ENCODE results near the gene COX8A.
"Not testable (repeated sequence)": the region's sequence is repeated elsewhere in the genome, so short reads cannot be mapped to it uniquely, and the experiment has no call there.

Gene COX8A

GRCh38 chr11:63974259-63975143 is at the start of gene COX8A:
COX8A (plus strand) TSS chr11:63974620; CDS start chr11:63974681, 61 bp downstream.
- DNase-seq (ENCODE audit: low spot score): peak; percentile 99

GRCh38 chr11:63929616-63930015 is 44.8 kb upstream of the COX8A start:
- DNase-seq (ENCODE audit: low spot score): no peak

- DNase-seq (ENCODE audit: low spot score): no peak
Observed at GRCh38 chr11:63931045-63931444, 43.4 kb upstream of the COX8A start.

- DNase-seq (ENCODE audit: low spot score): no peak
Observed at GRCh38 chr11:63931876-63932275, 42.5 kb upstream of the COX8A start.

- DNase-seq (ENCODE audit: low spot score): no peak
Observed at GRCh38 chr11:63933459-63933858, 41.0 kb upstream of the COX8A start.

- no peak for DNase-seq (ENCODE audit: low spot score)
Observed at GRCh38 chr11:63937713-63938478, 36.5 kb upstream of the COX8A start.

GRCh38 chr11:63938479-63939396 is 35.7 kb upstream of the COX8A start, which contains the start of gene NAA40:
NAA40 (plus strand) TSS chr11:63939002; CDS start chr11:63939097, 95 bp downstream.
- DNase-seq (ENCODE audit: low spot score): peak; percentile 97

GRCh38 chr11:63939397-63939891 is 35.0 kb upstream of the COX8A start:
- DNase-seq (ENCODE audit: low spot score): peak; percentile 43

- no peak for DNase-seq (ENCODE audit: low spot score)
Observed at GRCh38 chr11:63940786-63941185, 33.6 kb upstream of the COX8A start.

GRCh38 chr11:63941901-63942300 is 32.5 kb upstream of the COX8A start:
- DNase-seq (ENCODE audit: low spot score): no peak

GRCh38 chr11:63942803-63943202 is 31.6 kb upstream of the COX8A start:
- DNase-seq (ENCODE audit: low spot score): no peak

GRCh38 chr11:63944987-63945386 is 29.4 kb upstream of the COX8A start:
- DNase-seq (ENCODE audit: low spot score): peak; percentile 35

GRCh38 chr11:63945477-63946163 is 28.8 kb upstream of the COX8A start:
- DNase-seq (ENCODE audit: low spot score): peak; percentile 89

- DNase-seq (ENCODE audit: low spot score): no peak
Observed at GRCh38 chr11:63951779-63952536, 22.5 kb upstream of the COX8A start.

- DNase-seq (ENCODE audit: low spot score): no peak
Observed at GRCh38 chr11:63952570-63952969, 21.9 kb upstream of the COX8A start.

- DNase-seq (ENCODE audit: low spot score): no peak
Observed at GRCh38 chr11:63958008-63958407, 16.4 kb upstream of the COX8A start.

GRCh38 chr11:63961608-63962412 is 12.6 kb upstream of the COX8A start:
- peak; percentile 75 for DNase-seq (ENCODE audit: low spot score)

- DNase-seq (ENCODE audit: low spot score): not testable (repeated sequence)
Observed at GRCh38 chr11:63963895-63964294, 10.5 kb upstream of the COX8A start.

- DNase-seq (ENCODE audit: low spot score): no peak
Observed at GRCh38 chr11:63966444-63966843, 8.0 kb upstream of the COX8A start.

Measured in hepatic stellate cell (primary cell).